ENCODE results near the gene CCR4. TPM values are rescaled to one million over a fixed set of nuclear protein-coding genes. Genes with fewer than 3 reads are reported as not detected.

The CCR4 gene
- total RNA-seq, 1 donor from 2014 or later: 0.33 TPM

Other genes starting within 250 kb of the CCR4 start
- gene TRIM71, start 133.6 kb upstream of the CCR4 start, total RNA-seq: 0.25 TPM
- gene GLB1, start 145.5 kb downstream of the CCR4 start, total RNA-seq: 51.5 TPM
- gene TMPPE, start 145.5 kb downstream of the CCR4 start, total RNA-seq: 3.8 TPM
- 42.0 TPM for gene CRTAP, start 162.4 kb downstream of the CCR4 start, total RNA-seq